Stimulated activated CD8-positive, alpha-beta memory T cell treated with anti-CD3 and anti-CD28 coated beads, Interleukin-12 subunit alpha, Interleukin-12 subunit beta, amount 100 ng/mL, for 24 hours (primary cell): ENCODE results near the gene KCTD17.

Experiments used
- DNase-seq: peaks from one replicate; pipeline ENCODE4 v3.0.0-alpha.2; 2020; ENCODE audit errors: extremely low read depth

Gene KCTD17

DNA sequence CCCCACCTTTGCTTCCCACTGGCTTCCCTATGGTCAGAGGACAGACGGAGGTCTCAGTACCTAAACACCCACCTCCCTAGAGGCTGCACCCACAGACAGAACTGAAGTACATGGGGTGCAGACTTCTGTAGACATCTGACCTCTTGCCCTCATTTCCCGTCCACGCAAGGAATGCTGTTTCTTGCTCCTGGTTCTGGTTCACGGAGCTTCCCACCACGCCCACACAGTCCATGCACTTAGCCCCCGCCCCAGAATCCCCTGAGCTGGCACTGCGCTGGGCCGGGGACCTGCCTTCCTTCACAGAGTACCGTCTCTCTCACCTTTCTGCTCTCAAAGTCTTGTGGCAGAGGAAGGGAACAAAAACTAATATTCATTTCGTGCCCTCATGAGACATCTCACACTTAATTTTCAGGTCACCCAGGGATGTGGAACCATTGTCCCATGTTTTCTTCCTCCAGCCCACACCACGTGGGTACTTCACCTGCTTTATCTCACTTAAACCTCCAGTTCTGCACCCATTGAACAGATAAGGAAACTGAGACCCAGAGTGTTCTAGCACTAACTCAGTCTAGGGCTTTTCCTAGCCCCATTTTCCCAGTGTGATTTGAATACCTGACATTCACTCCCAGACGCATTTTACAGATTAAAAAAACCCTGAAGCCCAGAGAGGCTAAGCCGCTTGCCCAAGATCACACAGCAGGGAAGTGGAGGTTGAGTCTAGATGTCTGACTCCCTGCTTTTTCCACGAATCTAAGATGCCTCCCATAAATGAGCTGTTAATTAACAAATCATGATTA lies 52.3 kb downstream of the KCTD17 start:
- no peak for DNase-seq

DNA sequence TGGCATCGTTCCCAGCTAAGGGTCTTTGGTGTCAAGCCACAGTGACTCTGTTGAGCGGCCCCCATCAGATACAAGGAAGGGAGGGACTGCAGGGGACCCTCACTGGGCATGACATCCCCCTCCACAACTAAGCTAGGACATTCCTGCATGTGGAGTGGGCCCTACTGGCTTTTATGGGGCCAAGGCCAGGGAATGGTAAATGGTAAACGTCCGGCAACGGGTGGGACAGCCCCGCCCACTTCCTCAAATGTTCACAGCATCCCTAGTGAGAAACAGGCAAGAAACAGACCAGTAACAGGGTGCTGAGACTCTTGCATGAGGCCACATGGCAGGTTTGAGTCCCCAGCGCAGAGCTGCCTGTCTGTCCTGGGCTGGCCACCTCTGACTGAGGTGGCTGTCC lies 53.6 kb downstream of the KCTD17 start:
- no peak for DNase-seq

DNA sequence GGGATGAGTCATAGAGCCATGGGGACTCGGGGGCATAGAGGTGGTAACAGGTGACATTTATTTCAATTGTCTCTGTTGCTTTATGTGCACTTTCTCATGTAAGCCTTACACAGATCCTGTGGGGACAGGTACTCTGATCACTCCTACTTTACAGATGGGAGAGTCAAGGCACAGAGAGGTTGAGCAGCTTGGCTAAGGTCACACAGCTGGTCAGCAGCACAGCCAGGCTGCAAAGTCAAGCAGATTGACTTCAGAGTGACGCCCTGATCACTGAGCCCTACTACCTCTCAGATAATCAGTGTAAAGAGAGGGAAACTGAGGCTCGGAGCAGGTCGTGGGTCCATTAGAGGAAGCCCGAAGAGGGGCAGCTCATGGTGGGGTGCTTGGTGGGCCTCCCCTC lies 54.4 kb downstream of the KCTD17 start:
- DNase-seq = no peak

DNA sequence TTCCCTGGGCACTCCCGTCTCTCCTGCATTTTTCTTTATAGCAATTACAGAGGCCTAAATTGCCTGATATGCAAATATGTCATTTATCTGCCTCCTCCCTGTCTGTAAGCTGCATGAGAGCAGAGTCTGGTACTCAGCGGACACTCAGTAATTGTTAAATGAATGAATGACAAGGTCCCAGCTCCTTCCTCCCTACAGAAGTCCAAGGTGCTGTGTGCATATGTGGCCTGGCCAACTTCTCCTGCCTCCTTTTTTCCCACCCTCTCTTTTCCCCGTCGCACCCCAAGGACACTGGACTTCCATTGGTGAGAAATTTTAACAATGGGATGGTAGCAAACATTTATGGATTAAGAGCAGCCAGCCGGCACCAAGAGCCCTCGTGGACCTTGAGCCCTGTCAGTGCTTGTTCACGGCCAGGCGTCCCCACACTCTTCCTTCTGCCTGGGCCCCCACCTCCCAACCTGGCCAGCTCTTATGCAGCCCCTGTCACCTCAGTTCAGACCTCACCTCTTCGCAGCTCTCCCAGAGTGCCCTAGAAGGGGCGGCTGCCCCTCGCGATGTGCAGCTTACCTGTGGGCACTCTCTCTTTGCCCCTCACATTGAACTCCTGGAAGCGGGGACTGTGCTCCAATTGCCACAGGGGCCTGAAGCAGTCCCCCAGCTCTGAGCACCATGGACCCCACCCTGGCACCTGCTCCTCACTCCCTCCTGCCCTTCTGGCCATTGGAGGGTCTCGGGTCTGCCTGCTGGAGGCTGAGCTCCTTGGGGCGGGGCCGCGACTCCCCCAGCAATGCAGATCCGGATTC lies 56.5 kb downstream of the KCTD17 start:
- no peak for DNase-seq

DNA sequence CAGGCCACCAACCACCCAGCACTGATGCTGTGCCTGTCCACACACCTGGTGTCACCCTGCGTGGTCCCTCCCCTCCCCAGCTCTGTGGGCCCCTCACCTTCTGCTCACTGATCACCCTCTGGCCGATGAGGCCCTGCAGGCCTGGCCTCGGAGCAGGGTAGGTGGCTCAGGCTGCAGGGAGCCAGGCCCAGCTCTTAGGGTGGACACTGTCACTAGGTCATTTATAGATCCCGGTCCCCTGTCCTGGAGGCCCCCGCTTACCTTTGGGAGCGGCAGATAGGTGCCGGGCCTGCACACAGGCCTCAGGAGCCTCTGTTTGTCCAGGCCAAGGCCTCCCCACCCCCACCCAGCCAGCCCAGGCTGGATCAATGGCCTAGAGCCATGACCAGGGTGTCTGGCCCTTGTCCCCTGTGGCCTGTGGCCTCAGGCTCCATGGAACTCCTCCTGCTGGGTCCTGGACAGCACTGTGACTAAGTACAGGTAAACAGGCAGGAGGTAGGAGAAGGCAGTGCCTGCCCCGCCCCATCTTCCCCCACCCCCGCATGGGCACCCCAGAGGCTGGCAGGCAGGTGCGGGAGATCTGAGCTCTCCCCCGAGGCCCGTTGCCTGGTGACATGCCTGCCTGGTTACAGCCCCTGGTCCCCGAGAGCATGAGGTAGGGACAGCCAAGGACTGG lies 57.8 kb downstream of the KCTD17 start, which contains the start of gene TMPRSS6:
TSS of gene TMPRSS6 (minus strand) at position 472 of the 676 bp plus-strand sequence. CDS start 6,296 bp downstream, outside the sequence.
- DNase-seq = no peak

DNA sequence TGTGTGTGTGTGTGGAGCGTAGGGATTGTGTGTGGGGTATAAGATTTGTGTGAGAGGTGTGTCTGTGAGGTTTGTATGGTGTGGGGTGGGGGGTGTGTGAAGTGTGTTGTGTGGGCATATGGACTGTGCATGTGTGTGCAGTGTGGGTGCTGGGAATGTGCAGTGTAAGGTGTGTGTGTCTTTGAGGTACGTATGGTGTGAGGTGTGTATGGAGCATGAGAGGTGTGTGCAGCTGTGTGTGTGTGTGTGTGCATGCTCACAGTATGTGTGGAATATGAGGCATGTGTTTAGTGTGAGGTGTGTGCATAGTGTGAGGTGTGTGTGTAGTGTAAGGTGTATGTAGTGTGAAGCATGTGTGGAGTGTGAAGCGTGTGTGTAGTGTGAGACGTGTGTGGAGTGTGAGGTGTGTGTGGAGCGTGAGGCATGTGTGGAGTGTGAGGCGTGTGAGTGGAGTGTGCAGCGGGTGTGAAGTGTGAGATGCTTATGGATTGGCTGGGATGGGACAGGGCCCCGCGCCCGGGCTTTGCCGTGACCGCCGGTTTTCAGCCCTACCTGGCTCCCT lies 59.7 kb downstream of the KCTD17 start:
- DNase-seq = no peak

DNA sequence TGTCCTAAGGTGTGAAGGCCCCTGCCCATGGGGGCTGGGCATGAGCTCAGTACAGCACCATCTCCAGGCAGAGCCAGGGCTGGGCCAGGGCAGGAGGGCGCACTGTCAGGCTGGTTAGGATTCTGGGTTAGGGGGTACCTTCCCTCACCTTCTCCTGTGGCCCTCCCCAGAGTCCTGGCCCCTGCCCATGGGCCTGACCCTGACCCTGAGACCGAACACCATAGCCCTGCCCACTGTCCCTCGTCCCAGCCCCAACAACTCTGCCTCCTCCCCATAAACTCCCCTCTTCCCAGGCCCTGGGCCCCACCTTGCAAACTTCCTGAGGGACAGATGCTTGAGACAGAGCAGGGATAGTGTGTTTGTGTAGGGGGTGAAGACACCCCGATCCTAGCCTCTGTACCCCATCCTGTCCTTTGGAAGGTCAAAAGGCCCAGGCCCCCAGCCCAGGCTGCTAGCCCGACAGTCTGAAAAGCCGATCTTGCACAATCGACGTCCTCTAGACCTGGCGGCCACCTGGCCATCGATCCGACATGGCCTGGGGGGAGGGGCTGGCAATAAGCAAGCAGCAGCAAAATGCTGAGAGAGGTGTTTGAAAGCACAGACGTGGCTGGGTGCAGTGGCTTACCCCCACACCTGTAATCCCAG lies 60.7 kb downstream of the KCTD17 start:
- DNase-seq = no peak
